GM23338 (cell line): ENCODE measurements around the gene CD1E. TPM values are rescaled to one million over a fixed set of nuclear protein-coding genes. Genes with fewer than 3 reads are reported as not detected.

Source experiments
- ATAC-seq: fragments of 200-7000 bp; cut with Tn5 transposase; 3 replicates; pipeline ENCODE4 v1.9.1; 2020
- DNase-seq: peaks from one replicate; pipeline ENCODE4 v3.0.0-alpha.2; 2015; ENCODE audit warnings: low spot score
- H2AFZ ChIP-seq: fragments of 200-600 bp; sonication (generic); 2 replicates; pipeline ENCODE4 v1.8.0; 2016; ENCODE audit warnings: antibody characterized with exemption, mild to moderate bottlenecking, moderate library complexity
- H3F3A ChIP-seq: fragments of 200-600 bp; sonication (generic); replicated peaks from 2 replicates; pipeline ENCODE4 v1.8.0; 2017; ENCODE audit warnings: antibody characterized with exemption, mixed run types, low read depth
- H3K27ac ChIP-seq: fragments of 200-600 bp; sonication (generic); 2 replicates; pipeline ENCODE4 v1.6.1; 2016; ENCODE audit warnings: low read depth
- H3K27me3 ChIP-seq: fragments of 200-600 bp; sonication (generic); 2 replicates; pipeline ENCODE4 v1.8.0; 2016; ENCODE audit warnings: mild to moderate bottlenecking, mixed run types, moderate library complexity; ENCODE audit not compliant: insufficient read depth
- H3K36me3 ChIP-seq: fragments of 200-600 bp; sonication (generic); 2 replicates; pipeline ENCODE4 v1.8.0; 2016; ENCODE audit warnings: mild to moderate bottlenecking; ENCODE audit not compliant: insufficient read depth
- H3K4me1 ChIP-seq: fragments of 200-600 bp; sonication (generic); 2 replicates; pipeline ENCODE4 v1.8.0; 2016; ENCODE audit warnings: mild to moderate bottlenecking, moderate library complexity; ENCODE audit not compliant: insufficient read depth
- H3K4me2 ChIP-seq: fragments of 200-600 bp; sonication (generic); 2 replicates; pipeline ENCODE4 v1.7.1; 2017; ENCODE audit warnings: mixed run types
- H3K4me3 ChIP-seq: fragments of 200-600 bp; sonication (generic); 2 replicates; pipeline ENCODE4 v1.6.1; 2016; ENCODE audit warnings: mixed run types
- H3K79me2 ChIP-seq: fragments of 200-600 bp; sonication (generic); replicated peaks from 2 replicates; pipeline ENCODE4 v1.8.0; 2017; ENCODE audit warnings: mild to moderate bottlenecking; ENCODE audit not compliant: insufficient read depth
- H3K9me2 ChIP-seq: fragments of 200-600 bp; sonication (generic); 2 replicates; pipeline ENCODE4 v1.8.0; 2017; ENCODE audit not compliant: insufficient read depth
- H4K20me1 ChIP-seq: fragments of 200-600 bp; sonication (generic); replicated peaks from 2 replicates; pipeline ENCODE4 v1.8.0; 2017; ENCODE audit warnings: mild to moderate bottlenecking; ENCODE audit not compliant: insufficient read depth
- H3K27ac Mint-ChIP-seq: 2 replicates; pipeline ENCODE4 v1.8.0; 2020; ENCODE audit warnings: inconsistent platforms, mild to moderate bottlenecking, moderate library complexity, mixed read lengths
- H3K27me3 Mint-ChIP-seq: 3 replicates; pipeline ENCODE4 v1.8.0; 2022; ENCODE audit warnings: low read depth, mild to moderate bottlenecking, moderate library complexity, mixed read lengths, inconsistent platforms; ENCODE audit not compliant: insufficient read depth, poor library complexity
- H3K36me3 Mint-ChIP-seq: 3 replicates; pipeline ENCODE4 v1.8.0; 2021; ENCODE audit warnings: low read depth, mild to moderate bottlenecking, inconsistent platforms, moderate library complexity, mixed read lengths
- H3K4me1 Mint-ChIP-seq: 3 replicates; pipeline ENCODE4 v1.8.0; 2020; ENCODE audit warnings: mild to moderate bottlenecking, inconsistent platforms, mixed read lengths
- H3K4me3 Mint-ChIP-seq: 3 replicates; pipeline ENCODE4 v1.8.0; 2021; ENCODE audit warnings: moderate library complexity, mild to moderate bottlenecking, inconsistent platforms, mixed read lengths
- H3K9me3 Mint-ChIP-seq: 3 replicates; pipeline ENCODE4 v1.8.0; 2020; ENCODE audit warnings: moderate library complexity, mild to moderate bottlenecking, inconsistent platforms, mixed read lengths
- JUNB ChIP-seq: IDR thresholded peaks from one replicate; pipeline ENCODE4 v1.6.1; 2016; ENCODE audit warnings: antibody characterized with exemption; ENCODE audit not compliant: unreplicated experiment
- NANOG ChIP-seq: IDR thresholded peaks from 2 replicates; pipeline ENCODE4 v1.6.1; 2016; ENCODE audit warnings: antibody characterized with exemption, borderline replicate concordance
- POLR2AphosphoS5 ChIP-seq: IDR thresholded peaks from 2 replicates; pipeline ENCODE4 v1.6.1; 2016; ENCODE audit warnings: antibody characterized with exemption, low read depth
- STAT1 ChIP-seq: IDR thresholded peaks from one replicate; pipeline ENCODE4 v1.6.1; 2016; ENCODE audit warnings: antibody characterized with exemption; ENCODE audit not compliant: unreplicated experiment
- ZNF114 ChIP-seq: fragments of 250-450 bp; sonication (Bioruptor Pico); IDR thresholded peaks from 2 replicates; pipeline ENCODE4 v1.5.0; 2020; ENCODE audit warnings: mild to moderate bottlenecking, moderate library complexity
- ZNF331 ChIP-seq: fragments of 250-450 bp; sonication (Bioruptor Pico); IDR thresholded peaks from 2 replicates; pipeline ENCODE4 v1.5.0; 2020; ENCODE audit warnings: low read depth, mild to moderate bottlenecking, moderate library complexity
- polyA plus RNA-seq: library from polyadenylated mRNA; unstranded; fragments of >200 nt; fragmentation: Nextera tagmentation; extraction: Ambion mirVana; gene quantifications from 2 replicates; pipeline ENCODE4 v1.2.1, GENCODE V29; 2016
- total RNA-seq: library from RNA; depleted of rRNA; stranded (reverse); fragments of >200 nt; shearing (Covaris generic); gene quantifications from 2 replicates; pipeline ENCODE4 v1.2.3, GENCODE V29; 2014
- TF ChIP-seq, protein P1 (sequence below), 2 experiments: fragments of 200-600 bp in 1 of 2; sonication (generic) in 1 of 2; conservative IDR thresholded peaks; 2 replicates each; pipeline versions ENCODE4 v1.5.1 to v1.6.1; 2016 to 2017; ENCODE audit warnings: antibody characterized with exemption in 2 of 2, low read depth in 2 of 2, mild to moderate bottlenecking in 2 of 2, moderate library complexity in 1 of 2
- TF ChIP-seq, protein P2 (sequence below): fragments of 250-450 bp; sonication (Bioruptor Pico); IDR thresholded peaks from 2 replicates; pipeline ENCODE4 v1.5.0; 2020; ENCODE audit warnings: mild to moderate bottlenecking, moderate library complexity
- TF ChIP-seq, protein P3 (sequence below): IDR thresholded peaks from one replicate; pipeline ENCODE4 v1.6.1; 2018; ENCODE audit warnings: antibody characterized with exemption; ENCODE audit not compliant: unreplicated experiment

Gene CD1E
- total and polyA plus RNA-seq, 2 experiments from 2014 or later: not detected

GRCh38 chr1:158357441-158357840 lies 3.7 kb downstream of the CD1E start (continued):
- TF ChIP-seq, protein P1, sequence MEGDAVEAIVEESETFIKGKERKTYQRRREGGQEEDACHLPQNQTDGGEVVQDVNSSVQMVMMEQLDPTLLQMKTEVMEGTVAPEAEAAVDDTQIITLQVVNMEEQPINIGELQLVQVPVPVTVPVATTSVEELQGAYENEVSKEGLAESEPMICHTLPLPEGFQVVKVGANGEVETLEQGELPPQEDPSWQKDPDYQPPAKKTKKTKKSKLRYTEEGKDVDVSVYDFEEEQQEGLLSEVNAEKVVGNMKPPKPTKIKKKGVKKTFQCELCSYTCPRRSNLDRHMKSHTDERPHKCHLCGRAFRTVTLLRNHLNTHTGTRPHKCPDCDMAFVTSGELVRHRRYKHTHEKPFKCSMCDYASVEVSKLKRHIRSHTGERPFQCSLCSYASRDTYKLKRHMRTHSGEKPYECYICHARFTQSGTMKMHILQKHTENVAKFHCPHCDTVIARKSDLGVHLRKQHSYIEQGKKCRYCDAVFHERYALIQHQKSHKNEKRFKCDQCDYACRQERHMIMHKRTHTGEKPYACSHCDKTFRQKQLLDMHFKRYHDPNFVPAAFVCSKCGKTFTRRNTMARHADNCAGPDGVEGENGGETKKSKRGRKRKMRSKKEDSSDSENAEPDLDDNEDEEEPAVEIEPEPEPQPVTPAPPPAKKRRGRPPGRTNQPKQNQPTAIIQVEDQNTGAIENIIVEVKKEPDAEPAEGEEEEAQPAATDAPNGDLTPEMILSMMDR (conservative IDR thresholded peaks at IDR 0.05; ENCODE audit: low read depth in 2 of 2): no peak
- TF ChIP-seq STAT1 (no peak), NANOG (no peak), ZNF114 (CRISPR knock-in tag) (no peak)
- TF ChIP-seq, protein P2, sequence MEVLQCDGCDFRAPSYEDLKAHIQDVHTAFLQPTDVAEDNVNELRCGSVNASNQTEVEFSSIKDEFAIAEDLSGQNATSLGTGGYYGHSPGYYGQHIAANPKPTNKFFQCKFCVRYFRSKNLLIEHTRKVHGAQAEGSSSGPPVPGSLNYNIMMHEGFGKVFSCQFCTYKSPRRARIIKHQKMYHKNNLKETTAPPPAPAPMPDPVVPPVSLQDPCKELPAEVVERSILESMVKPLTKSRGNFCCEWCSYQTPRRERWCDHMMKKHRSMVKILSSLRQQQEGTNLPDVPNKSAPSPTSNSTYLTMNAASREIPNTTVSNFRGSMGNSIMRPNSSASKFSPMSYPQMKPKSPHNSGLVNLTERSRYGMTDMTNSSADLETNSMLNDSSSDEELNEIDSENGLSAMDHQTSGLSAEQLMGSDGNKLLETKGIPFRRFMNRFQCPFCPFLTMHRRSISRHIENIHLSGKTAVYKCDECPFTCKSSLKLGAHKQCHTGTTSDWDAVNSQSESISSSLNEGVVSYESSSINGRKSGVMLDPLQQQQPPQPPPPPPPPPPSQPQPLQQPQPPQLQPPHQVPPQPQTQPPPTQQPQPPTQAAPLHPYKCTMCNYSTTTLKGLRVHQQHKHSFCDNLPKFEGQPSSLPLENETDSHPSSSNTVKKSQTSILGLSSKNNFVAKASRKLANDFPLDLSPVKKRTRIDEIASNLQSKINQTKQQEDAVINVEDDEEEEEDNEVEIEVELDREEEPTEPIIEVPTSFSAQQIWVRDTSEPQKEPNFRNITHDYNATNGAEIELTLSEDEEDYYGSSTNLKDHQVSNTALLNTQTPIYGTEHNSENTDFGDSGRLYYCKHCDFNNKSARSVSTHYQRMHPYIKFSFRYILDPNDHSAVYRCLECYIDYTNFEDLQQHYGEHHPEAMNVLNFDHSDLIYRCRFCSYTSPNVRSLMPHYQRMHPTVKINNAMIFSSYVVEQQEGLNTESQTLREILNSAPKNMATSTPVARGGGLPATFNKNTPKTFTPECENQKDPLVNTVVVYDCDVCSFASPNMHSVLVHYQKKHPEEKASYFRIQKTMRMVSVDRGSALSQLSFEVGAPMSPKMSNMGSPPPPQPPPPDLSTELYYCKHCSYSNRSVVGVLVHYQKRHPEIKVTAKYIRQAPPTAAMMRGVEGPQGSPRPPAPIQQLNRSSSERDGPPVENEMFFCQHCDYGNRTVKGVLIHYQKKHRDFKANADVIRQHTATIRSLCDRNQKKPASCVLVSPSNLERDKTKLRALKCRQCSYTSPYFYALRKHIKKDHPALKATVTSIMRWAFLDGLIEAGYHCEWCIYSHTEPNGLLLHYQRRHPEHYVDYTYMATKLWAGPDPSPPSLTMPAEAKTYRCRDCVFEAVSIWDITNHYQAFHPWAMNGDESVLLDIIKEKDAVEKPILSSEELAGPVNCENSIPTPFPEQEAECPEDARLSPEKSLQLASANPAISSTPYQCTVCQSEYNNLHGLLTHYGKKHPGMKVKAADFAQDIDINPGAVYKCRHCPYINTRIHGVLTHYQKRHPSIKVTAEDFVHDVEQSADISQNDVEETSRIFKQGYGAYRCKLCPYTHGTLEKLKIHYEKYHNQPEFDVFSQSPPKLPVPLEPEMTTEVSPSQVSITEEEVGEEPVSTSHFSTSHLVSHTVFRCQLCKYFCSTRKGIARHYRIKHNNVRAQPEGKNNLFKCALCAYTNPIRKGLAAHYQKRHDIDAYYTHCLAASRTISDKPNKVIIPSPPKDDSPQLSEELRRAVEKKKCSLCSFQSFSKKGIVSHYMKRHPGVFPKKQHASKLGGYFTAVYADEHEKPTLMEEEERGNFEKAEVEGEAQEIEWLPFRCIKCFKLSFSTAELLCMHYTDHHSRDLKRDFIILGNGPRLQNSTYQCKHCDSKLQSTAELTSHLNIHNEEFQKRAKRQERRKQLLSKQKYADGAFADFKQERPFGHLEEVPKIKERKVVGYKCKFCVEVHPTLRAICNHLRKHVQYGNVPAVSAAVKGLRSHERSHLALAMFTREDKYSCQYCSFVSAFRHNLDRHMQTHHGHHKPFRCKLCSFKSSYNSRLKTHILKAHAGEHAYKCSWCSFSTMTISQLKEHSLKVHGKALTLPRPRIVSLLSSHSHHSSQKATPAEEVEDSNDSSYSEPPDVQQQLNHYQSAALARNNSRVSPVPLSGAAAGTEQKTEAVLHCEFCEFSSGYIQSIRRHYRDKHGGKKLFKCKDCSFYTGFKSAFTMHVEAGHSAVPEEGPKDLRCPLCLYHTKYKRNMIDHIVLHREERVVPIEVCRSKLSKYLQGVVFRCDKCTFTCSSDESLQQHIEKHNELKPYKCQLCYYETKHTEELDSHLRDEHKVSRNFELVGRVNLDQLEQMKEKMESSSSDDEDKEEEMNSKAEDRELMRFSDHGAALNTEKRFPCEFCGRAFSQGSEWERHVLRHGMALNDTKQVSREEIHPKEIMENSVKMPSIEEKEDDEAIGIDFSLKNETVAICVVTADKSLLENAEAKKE (CRISPR knock-in tag): no peak

GRCh38 chr1:158362482-158362881 lies 8.8 kb downstream of the CD1E start:
- Histone ChIP-seq H3K36me3 (no peaks in the 10 kb centered on the region), H3K4me2 (no peak overlapping the region), H4K20me1 (no peaks in the 10 kb centered on the region; the same call in 1 of the 2 replicates), H3K79me2 (no peaks in the 10 kb centered on the region), H2AFZ (no peak overlapping the region), H3K4me1 (0 out of 2 replicates have a peak, but pooled peaks cover under 1% of the 10 kb centered on the region), H3F3A (no peaks in the 10 kb centered on the region), H3K4me3 (no peak overlapping the region), H3K9me2 (peaks cover 15% of the 10 kb centered on the region), H3K27ac (no peak overlapping the region), H3K27me3 (no peaks in the 10 kb centered on the region)
- Mint-ChIP-seq H3K27ac (no peak overlapping the region), H3K4me1 (peaks cover 3% of the 10 kb centered on the region; the same call in 2 of the 3 replicates), H3K9me3 (peaks cover 3% of the 10 kb centered on the region; the same call in 1 of the 3 replicates), H3K4me3 (no peak overlapping the region), H3K27me3 (no peaks in the 10 kb centered on the region), H3K36me3 (no peaks in the 10 kb centered on the region)
- ATAC-seq: no peak
- DNase-seq: no peak
- TF ChIP-seq NANOG (no peak), ZNF331 (CRISPR knock-in tag) (no peak), POLR2AphosphoS5 (no peak), JUNB (no peak)
- TF ChIP-seq, protein P3, sequence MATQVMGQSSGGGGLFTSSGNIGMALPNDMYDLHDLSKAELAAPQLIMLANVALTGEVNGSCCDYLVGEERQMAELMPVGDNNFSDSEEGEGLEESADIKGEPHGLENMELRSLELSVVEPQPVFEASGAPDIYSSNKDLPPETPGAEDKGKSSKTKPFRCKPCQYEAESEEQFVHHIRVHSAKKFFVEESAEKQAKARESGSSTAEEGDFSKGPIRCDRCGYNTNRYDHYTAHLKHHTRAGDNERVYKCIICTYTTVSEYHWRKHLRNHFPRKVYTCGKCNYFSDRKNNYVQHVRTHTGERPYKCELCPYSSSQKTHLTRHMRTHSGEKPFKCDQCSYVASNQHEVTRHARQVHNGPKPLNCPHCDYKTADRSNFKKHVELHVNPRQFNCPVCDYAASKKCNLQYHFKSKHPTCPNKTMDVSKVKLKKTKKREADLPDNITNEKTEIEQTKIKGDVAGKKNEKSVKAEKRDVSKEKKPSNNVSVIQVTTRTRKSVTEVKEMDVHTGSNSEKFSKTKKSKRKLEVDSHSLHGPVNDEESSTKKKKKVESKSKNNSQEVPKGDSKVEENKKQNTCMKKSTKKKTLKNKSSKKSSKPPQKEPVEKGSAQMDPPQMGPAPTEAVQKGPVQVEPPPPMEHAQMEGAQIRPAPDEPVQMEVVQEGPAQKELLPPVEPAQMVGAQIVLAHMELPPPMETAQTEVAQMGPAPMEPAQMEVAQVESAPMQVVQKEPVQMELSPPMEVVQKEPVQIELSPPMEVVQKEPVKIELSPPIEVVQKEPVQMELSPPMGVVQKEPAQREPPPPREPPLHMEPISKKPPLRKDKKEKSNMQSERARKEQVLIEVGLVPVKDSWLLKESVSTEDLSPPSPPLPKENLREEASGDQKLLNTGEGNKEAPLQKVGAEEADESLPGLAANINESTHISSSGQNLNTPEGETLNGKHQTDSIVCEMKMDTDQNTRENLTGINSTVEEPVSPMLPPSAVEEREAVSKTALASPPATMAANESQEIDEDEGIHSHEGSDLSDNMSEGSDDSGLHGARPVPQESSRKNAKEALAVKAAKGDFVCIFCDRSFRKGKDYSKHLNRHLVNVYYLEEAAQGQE: no peak
